Kidney capillary endothelial cell (primary cell): Measurements from ENCODE around the gene SEL1L2.

ENCODE experiments used
- DNase-seq: peaks from one replicate; pipeline ENCODE4 v3.0.0-alpha.2; 2018; ENCODE audit warnings: low spot score

The SEL1L2 gene

GRCh38 chr20:13863244-13863643, 127.2 kb downstream of the SEL1L2 start:
- no peak for DNase-seq

GRCh38 chr20:13862245-13862644, 128.2 kb downstream of the SEL1L2 start:
- no peak for DNase-seq

- no peak for DNase-seq
Measured at GRCh38 chr20:13858871-13859270, 131.5 kb downstream of the SEL1L2 start.

GRCh38 chr20:13858439-13858838, 132.0 kb downstream of the SEL1L2 start:
- DNase-seq: no peak

GRCh38 chr20:13857961-13858360, 132.5 kb downstream of the SEL1L2 start:
- DNase-seq: no peak

- DNase-seq: no peak
Measured at GRCh38 chr20:13857304-13857703, 133.1 kb downstream of the SEL1L2 start.

GRCh38 chr20:13856354-13856753, 134.1 kb downstream of the SEL1L2 start:
- DNase-seq: peak; percentile 11

- no peak for DNase-seq
Measured at GRCh38 chr20:13855613-13856012, 134.8 kb downstream of the SEL1L2 start.

GRCh38 chr20:13852306-13852705, 138.1 kb downstream of the SEL1L2 start:
- DNase-seq: no peak

- DNase-seq: no peak
Measured at GRCh38 chr20:13851279-13851678, 139.1 kb downstream of the SEL1L2 start.

GRCh38 chr20:13844296-13844695, 146.1 kb downstream of the SEL1L2 start:
- DNase-seq: no peak

- no peak for DNase-seq
Measured at GRCh38 chr20:13841206-13841605, 149.2 kb downstream of the SEL1L2 start.

- DNase-seq: no peak
Measured at GRCh38 chr20:13840093-13840465, 150.3 kb downstream of the SEL1L2 start.

- DNase-seq: no peak
Measured at GRCh38 chr20:13839421-13840092, 150.9 kb downstream of the SEL1L2 start.

GRCh38 chr20:13838664-13839063, 151.8 kb downstream of the SEL1L2 start:
- no peak for DNase-seq

GRCh38 chr20:13831476-13831875, 158.9 kb downstream of the SEL1L2 start:
- DNase-seq: no peak

- DNase-seq: no peak
Measured at GRCh38 chr20:13825465-13825864, 164.9 kb downstream of the SEL1L2 start.

GRCh38 chr20:13824459-13824858, 166.0 kb downstream of the SEL1L2 start:
- DNase-seq: no peak

GRCh38 chr20:13822459-13822858, 168.0 kb downstream of the SEL1L2 start:
- DNase-seq: no peak

- DNase-seq: no peak
Measured at GRCh38 chr20:13821876-13822275, 168.5 kb downstream of the SEL1L2 start.

- peak; percentile 63 for DNase-seq
Measured at GRCh38 chr20:13819885-13820645, 170.3 kb downstream of the SEL1L2 start.

GRCh38 chr20:13817342-13817741, 173.1 kb downstream of the SEL1L2 start:
- DNase-seq: no peak

- no peak for DNase-seq
Measured at GRCh38 chr20:13816757-13817156, 173.7 kb downstream of the SEL1L2 start.

- no peak for DNase-seq
Measured at GRCh38 chr20:13814672-13815071, 175.7 kb downstream of the SEL1L2 start.
